ENCODE measurements around the gene TLCD3A. TPM values are rescaled to one million over a fixed set of nuclear protein-coding genes. Genes with fewer than 3 reads are reported as not detected.

Gene TLCD3A
- total RNA-seq, 1 donor from 2014 or later, result 38.4 TPM

- H3K36me3 ChIP-seq (ENCODE audit: control insufficient read depth, insufficient read depth, low read length), result peaks cover 4% of the 10 kb centered on the region
- TF ChIP-seq, protein P1, sequence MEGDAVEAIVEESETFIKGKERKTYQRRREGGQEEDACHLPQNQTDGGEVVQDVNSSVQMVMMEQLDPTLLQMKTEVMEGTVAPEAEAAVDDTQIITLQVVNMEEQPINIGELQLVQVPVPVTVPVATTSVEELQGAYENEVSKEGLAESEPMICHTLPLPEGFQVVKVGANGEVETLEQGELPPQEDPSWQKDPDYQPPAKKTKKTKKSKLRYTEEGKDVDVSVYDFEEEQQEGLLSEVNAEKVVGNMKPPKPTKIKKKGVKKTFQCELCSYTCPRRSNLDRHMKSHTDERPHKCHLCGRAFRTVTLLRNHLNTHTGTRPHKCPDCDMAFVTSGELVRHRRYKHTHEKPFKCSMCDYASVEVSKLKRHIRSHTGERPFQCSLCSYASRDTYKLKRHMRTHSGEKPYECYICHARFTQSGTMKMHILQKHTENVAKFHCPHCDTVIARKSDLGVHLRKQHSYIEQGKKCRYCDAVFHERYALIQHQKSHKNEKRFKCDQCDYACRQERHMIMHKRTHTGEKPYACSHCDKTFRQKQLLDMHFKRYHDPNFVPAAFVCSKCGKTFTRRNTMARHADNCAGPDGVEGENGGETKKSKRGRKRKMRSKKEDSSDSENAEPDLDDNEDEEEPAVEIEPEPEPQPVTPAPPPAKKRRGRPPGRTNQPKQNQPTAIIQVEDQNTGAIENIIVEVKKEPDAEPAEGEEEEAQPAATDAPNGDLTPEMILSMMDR (IDR thresholded peaks at IDR 0.05; ENCODE audit: insufficient read depth, low read length, poor library complexity, severe bottlenecking), result no peak
- DNase-seq (ENCODE audit: low read depth), result no peak
- H3K27me3 ChIP-seq (ENCODE audit: control insufficient read depth, insufficient read depth, low read length), result no peaks in the 10 kb centered on the region
- H3K4me3 ChIP-seq (ENCODE audit: low read depth, low read length), result no peak overlapping the region
Observed at GRCh38 chr17:791829-792228, 59.4 kb downstream of the TLCD3A start.

DNA sequence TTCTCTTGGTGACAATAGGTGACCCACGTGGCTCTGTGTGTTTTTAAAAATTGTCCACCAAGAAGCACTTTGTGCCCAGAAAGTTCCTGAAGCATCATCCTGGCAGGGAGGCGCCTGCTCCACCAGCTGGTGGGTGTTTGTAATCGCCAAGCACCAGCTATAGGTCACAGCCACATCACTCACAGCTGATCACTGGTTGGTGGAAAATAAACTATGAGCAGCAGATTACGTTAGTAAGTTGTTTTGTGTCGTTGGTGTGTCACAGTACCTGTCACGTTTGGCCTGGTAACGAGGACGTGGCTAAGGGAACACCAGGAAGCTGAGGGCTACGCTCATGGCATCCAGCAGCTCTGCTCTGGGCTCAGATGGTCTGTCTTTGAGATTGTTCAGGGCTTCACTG, 59.9 kb downstream of the TLCD3A start:
- peaks cover 4% of the 10 kb centered on the region for H3K36me3 ChIP-seq (ENCODE audit: control insufficient read depth, insufficient read depth, low read length)
- DNase-seq (ENCODE audit: low read depth), result no peak
- no peak overlapping the region for H3K4me3 ChIP-seq (ENCODE audit: low read depth, low read length)
- H3K27me3 ChIP-seq (ENCODE audit: control insufficient read depth, insufficient read depth, low read length), result no peaks in the 10 kb centered on the region
- TF ChIP-seq, protein P1 (IDR thresholded peaks at IDR 0.05; ENCODE audit: insufficient read depth, low read length, poor library complexity, severe bottlenecking), result peak; percentile 5

Other genes with a start within 250 kb of the TLCD3A start
- 22.8 and 23.2 TPM in 2 replicates for gene VPS53, start 17.8 kb upstream of the TLCD3A start, total RNA-seq
- 13.3 and 21.6 TPM in 2 replicates for gene GEMIN4, start 19.7 kb downstream of the TLCD3A start, total RNA-seq
- 87.0 and 121 TPM in 2 replicates for gene GLOD4, start 49.7 kb downstream of the TLCD3A start, total RNA-seq
- gene MRM3, start 49.8 kb downstream of the TLCD3A start, total RNA-seq, result 25.3 and 28.0 TPM in 2 replicates
- gene NXN, start 247.2 kb downstream of the TLCD3A start, total RNA-seq, result 30.2 and 34.3 TPM in 2 replicates